IMR-90 (cell line): ENCODE results near the gene EPN2. TPM values are rescaled to one million over a fixed set of nuclear protein-coding genes. Genes with fewer than 3 reads are reported as not detected.
A peak's percentile ranks its signal among the peaks of the same experiment; 100 is the strongest.

Experiments
- ATAC-seq: fragments of 200-7000 bp; cut with Tn5 transposase; 2 replicates; pipeline ENCODE4 v1.9.1; 2020; ENCODE audit warnings: low read depth, mild to moderate bottlenecking, moderate library complexity
- BruUV-seq: library from RNA; stranded (reverse); fragments of 400-500 nt; replicated peaks from 2 replicates; lab custom pipeline; 2021; lab: Mats Ljungman, UMichigan
- CTCF ChIA-PET: fragments of 300-600 bp; formaldehyde crosslinking; extraction: SDS; loops from one replicate; lab custom pipeline; 2021; ENCODE audit warnings: antibody characterized with exemption; lab: Yijun Ruan, JAX
- POLR2A ChIA-PET: fragments of 300-600 bp; sonication (Branson Sonifier 250); formaldehyde crosslinking; loops from one replicate; lab custom pipeline; 2022; ENCODE audit warnings: antibody characterized with exemption; ENCODE audit not compliant: unreplicated experiment; lab: Charles Lee
- DNase-seq: peaks from one replicate; pipeline ENCODE4 v3.0.0; 2013
- H2AFZ ChIP-seq: replicated peaks from 2 replicates; pipeline ENCODE3; 2013; ENCODE audit warnings: low read length, mild to moderate bottlenecking; ENCODE audit not compliant: poor library complexity
- H2AK5ac ChIP-seq: 2 replicates; pipeline ENCODE4 v1.6.1; 2013; ENCODE audit warnings: low read depth, low read length, inconsistent platforms
- H2AK9ac ChIP-seq: replicated peaks from 2 replicates; pipeline ENCODE3; 2013; ENCODE audit warnings: mild to moderate bottlenecking, low read depth, low read length, moderate library complexity; ENCODE audit not compliant: poor library complexity
- H2BK120ac ChIP-seq: 2 replicates; pipeline ENCODE4 v1.6.1; 2013; ENCODE audit warnings: low read depth, low read length, inconsistent platforms
- H2BK15ac ChIP-seq: 3 replicates; pipeline ENCODE4 v1.6.1; 2013; ENCODE audit warnings: low read depth, low read length, inconsistent platforms
- H2BK20ac ChIP-seq: 2 replicates; pipeline ENCODE4 v1.6.1; 2013; ENCODE audit warnings: low read depth, mild to moderate bottlenecking, inconsistent platforms, low read length, moderate library complexity
- H2BK5ac ChIP-seq: 2 replicates; pipeline ENCODE4 v1.6.1; 2013; ENCODE audit warnings: mild to moderate bottlenecking, low read depth, low read length, inconsistent platforms; ENCODE audit not compliant: poor library complexity, severe bottlenecking
- H3K14ac ChIP-seq: replicated peaks from 2 replicates; pipeline ENCODE4 v1.6.1; 2013; ENCODE audit warnings: low read depth, low read length, inconsistent platforms
- H3K18ac ChIP-seq: 2 replicates; pipeline ENCODE4 v1.6.1; 2013; ENCODE audit warnings: low read depth, low read length, control low read depth
- H3K23ac ChIP-seq: 2 replicates; pipeline ENCODE4 v1.6.1; 2013; ENCODE audit warnings: low read depth, low read length, inconsistent platforms
- H3K27ac ChIP-seq: 2 replicates; pipeline ENCODE4 v1.5.1; 2013; ENCODE audit warnings: mild to moderate bottlenecking, control low read depth, low read length; ENCODE audit not compliant: insufficient read depth
- H3K27me3 ChIP-seq: 2 replicates; pipeline ENCODE4 v1.6.1; 2013; ENCODE audit warnings: low read length; ENCODE audit not compliant: control insufficient read depth, insufficient read depth
- H3K36me3 ChIP-seq: 2 replicates; pipeline ENCODE4 v1.6.1; 2013; ENCODE audit warnings: low read length, mixed read lengths; ENCODE audit not compliant: control insufficient read depth, insufficient read depth
- H3K4ac ChIP-seq: 2 replicates; pipeline ENCODE4 v1.6.1; 2013; ENCODE audit warnings: low read depth, low read length, inconsistent platforms
- H3K4me1 ChIP-seq: 2 replicates; pipeline ENCODE4 v1.6.1; 2013; ENCODE audit warnings: low read length, mixed read lengths; ENCODE audit not compliant: control insufficient read depth, insufficient read depth
- H3K4me2 ChIP-seq: 2 replicates; pipeline ENCODE4 v1.6.1; 2013; ENCODE audit warnings: low read depth, mild to moderate bottlenecking, control low read depth, low read length, moderate library complexity
- H3K4me3 ChIP-seq: 2 replicates; pipeline ENCODE4 v1.5.1; 2013; ENCODE audit warnings: low read depth, mild to moderate bottlenecking, control low read depth, low read length, moderate library complexity; ENCODE audit not compliant: insufficient read depth
- H3K56ac ChIP-seq: 2 replicates; pipeline ENCODE4 v1.6.1; 2013; ENCODE audit warnings: low read length, inconsistent platforms; ENCODE audit not compliant: insufficient read depth; ENCODE audit errors: extremely low read depth
- H3K79me1 ChIP-seq, 2 experiments: 2 replicates each; pipeline ENCODE4 v1.6.1; 2013; ENCODE audit warnings: low read length in 2 of 2, inconsistent platforms in 1 of 2, low read depth in 1 of 2
- H3K9ac ChIP-seq: 2 replicates; pipeline ENCODE4 v1.6.1; 2013; ENCODE audit warnings: low read depth, low read length, control low read depth
- H3K9me1 ChIP-seq: 2 replicates; pipeline ENCODE4 v1.6.1; 2013; ENCODE audit warnings: low read length, inconsistent platforms; ENCODE audit not compliant: insufficient read depth
- H3K9me3 ChIP-seq: 2 replicates; pipeline ENCODE4 v1.6.1; 2013; ENCODE audit warnings: low read length; ENCODE audit not compliant: control insufficient read depth, insufficient read depth
- H4K20me1 ChIP-seq: 2 replicates; pipeline ENCODE4 v1.6.1; 2013; ENCODE audit warnings: low read length, inconsistent platforms; ENCODE audit not compliant: insufficient read depth
- H4K5ac ChIP-seq: 2 replicates; pipeline ENCODE4 v1.6.1; 2013; ENCODE audit warnings: mild to moderate bottlenecking, low read depth, low read length, control low read depth
- H4K8ac ChIP-seq, 2 experiments: 2 replicates each; pipeline ENCODE4 v1.6.1; 2013; ENCODE audit warnings: low read depth in 2 of 2, low read length in 2 of 2, control low read depth in 1 of 2, inconsistent platforms in 1 of 2
- H4K91ac ChIP-seq: 2 replicates; pipeline ENCODE4 v1.6.1; 2013; ENCODE audit warnings: low read depth, low read length, inconsistent platforms; ENCODE audit not compliant: insufficient read depth
- CEBPB ChIP-seq: IDR thresholded peaks from 2 replicates; pipeline ENCODE4 v1.6.1; 2012; ENCODE audit warnings: low read depth, low read length, improper control_type of control experiment
- FOS ChIP-seq: fragments of 150-350 bp; IDR thresholded peaks from 2 replicates; pipeline ENCODE4 v1.6.1; 2016; ENCODE audit warnings: low read depth, low read length
- MAFK ChIP-seq: IDR thresholded peaks from 2 replicates; pipeline ENCODE4 v1.6.1; 2012; ENCODE audit warnings: low read depth, low read length, improper control_type of control experiment
- RAD21 ChIP-seq: IDR thresholded peaks from 2 replicates; pipeline ENCODE4 v1.6.1; 2012; ENCODE audit warnings: low read length, improper control_type of control experiment
- RCOR1 ChIP-seq: IDR thresholded peaks from 2 replicates; pipeline ENCODE4 v1.6.1; 2012; ENCODE audit warnings: mild to moderate bottlenecking, low read length, improper control_type of control experiment; ENCODE audit not compliant: insufficient replicate concordance
- WGBS, 2 experiments: methylation state at CpG; one replicate each; pipeline versions ENCODE4 v1.1.5 to v1.1.7; 2013; ENCODE audit warnings: missing lambda C conversion rate in 2 of 2; ENCODE audit not compliant: insufficient read length in 1 of 2; ENCODE audit errors: extremely low coverage in 2 of 2; 5-methylcytosine and 5-hydroxymethylcytosine counted together
- dilution Hi-C: fragments of 300-500 bp; cut with HindIII; formaldehyde crosslinking; loops from one replicate; pipeline ENCODE4 v1.14.3; 2018; ENCODE audit warnings: low sequenced_read_pairs; ENCODE audit not compliant: unreplicated experiment
- in situ Hi-C: fragments of 300-500 bp; cut with MboI; formaldehyde crosslinking; loops from 3 replicates; pipeline ENCODE4 v1.14.3; 2019; ENCODE audit warnings: low sequenced_read_pairs, inconsistent platforms, mixed read lengths
- intact Hi-C: fragments of 100-400 bp; cut with micrococcal nuclease; formaldehyde crosslinking; loops from 2 replicates; pipeline ENCODE4 v1.10.0; 2022
- polyA plus RNA-seq, 3 experiments: library from polyadenylated mRNA; depleted of rRNA; stranded (reverse); fragments of >200 nt; gene quantifications; 2 replicates each; pipeline ENCODE4 v1.2.3, GENCODE V29; 2012; ENCODE audit warnings: low replicate concordance in 1 of 3
- total RNA-seq: library from RNA; depleted of rRNA; stranded (reverse); fragments of >200 nt; gene quantifications from 2 replicates; pipeline ENCODE4 v1.2.3, GENCODE V29; 2012

Gene EPN2
- total and polyA plus RNA-seq, 2 of the 4 experiments (the other 2 are of a cell fraction): 14.9 to 25.3 TPM

GRCh38 chr17:19264681-19265080 is 27.5 kb downstream of the EPN2 start:
- H4K91ac ChIP-seq: 0 out of 2 replicates have a peak overlapping the region, but pooled peaks have one; percentile 23
- peak overlapping the region; percentile 37; the same call in 1 of the 2 replicates for H3K27ac ChIP-seq
- no peak overlapping the region for H3K4me3 ChIP-seq
- H2BK15ac ChIP-seq: no peak overlapping the region
- H3K14ac ChIP-seq: peak overlapping the region; percentile 8; the same call in 1 of the 2 replicates
- 0 out of 2 replicates have a peak overlapping the region, but pooled peaks have one; percentile 12 for H3K23ac ChIP-seq
- BruUV-seq: no TSS peak
- dilution Hi-C loops (no loop called here), intact Hi-C loops (no loop called here), in situ Hi-C loops (no loop called here)
- H3K9ac ChIP-seq: no peak overlapping the region
- peak overlapping the region; percentile 31; the same call in 1 of the 2 replicates for H3K4ac ChIP-seq
- no peak overlapping the region for H3K56ac ChIP-seq
- ATAC-seq: no peak
- no peak overlapping the region for H2BK20ac ChIP-seq
- CTCF ChIA-PET: no interaction called here
- no peak overlapping the region for H2AFZ ChIP-seq
- H4K20me1 ChIP-seq: peaks cover 73% of the 10 kb centered on the region
- H4K5ac ChIP-seq: no peak overlapping the region
- peaks cover 30% of the 10 kb centered on the region for H3K4me1 ChIP-seq
- no peaks in the 10 kb centered on the region for H3K27me3 ChIP-seq
- no peaks in the 10 kb centered on the region for H3K9me3 ChIP-seq
- no peak overlapping the region; the same call in 1 of the 2 replicates for H3K4me2 ChIP-seq
- no peak overlapping the region; the same call in 1 of the 2 replicates for H2BK120ac ChIP-seq
- no peak overlapping the region; the same call in 1 of the 2 replicates for H3K18ac ChIP-seq
- no CpG with 5 or more reads among the region's 6 CpGs for WGBS, 2 experiments
- peak overlapping the region; percentile 5 for H2BK5ac ChIP-seq
- H4K8ac ChIP-seq: no peak overlapping the region
- peak overlapping the region; percentile 36; the same call in 1 of the 2 replicates for H2AK5ac ChIP-seq
- no peak for DNase-seq
- TF ChIP-seq MAFK (no peak), CEBPB (no peak), FOS (no peak), RCOR1 (no peak), RAD21 (no peak)
- no peaks in the 10 kb centered on the region for H3K36me3 ChIP-seq
- H2AK9ac ChIP-seq: peak overlapping the region; percentile 31
- peaks cover 45% of the 10 kb centered on the region for H3K9me1 ChIP-seq
- POLR2A ChIA-PET: no interaction called here
- H3K79me1 ChIP-seq: peaks cover 46 to 78% of the 10 kb centered on the region in 2 experiments
